Measurements from ENCODE around the gene GOLGA6D.
"Not testable (repeated sequence)": the region's sequence is repeated elsewhere in the genome, so short reads cannot be mapped to it uniquely, and the experiment has no call there.

DNA sequence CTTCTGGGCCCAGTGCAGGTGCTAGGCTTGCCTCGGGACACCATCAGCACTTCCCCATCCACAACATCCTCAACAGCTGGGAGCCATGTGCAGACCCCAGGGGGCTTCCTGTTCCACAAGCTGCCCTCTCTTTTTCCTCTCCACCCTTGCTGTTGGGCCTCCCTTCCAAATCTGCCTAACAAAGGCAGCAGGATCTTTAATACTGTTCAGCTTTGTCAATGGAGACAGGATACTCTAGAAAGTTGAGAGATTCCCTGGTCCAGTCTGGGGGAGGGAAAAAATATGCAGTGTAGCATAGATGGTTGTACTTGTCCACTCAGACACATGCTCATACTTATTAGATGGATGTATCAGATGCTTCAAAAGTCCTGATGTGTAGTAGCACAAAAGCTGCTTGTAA, 4.1 kb upstream of the GOLGA6D start:
- TF ChIP-seq, protein P1, sequence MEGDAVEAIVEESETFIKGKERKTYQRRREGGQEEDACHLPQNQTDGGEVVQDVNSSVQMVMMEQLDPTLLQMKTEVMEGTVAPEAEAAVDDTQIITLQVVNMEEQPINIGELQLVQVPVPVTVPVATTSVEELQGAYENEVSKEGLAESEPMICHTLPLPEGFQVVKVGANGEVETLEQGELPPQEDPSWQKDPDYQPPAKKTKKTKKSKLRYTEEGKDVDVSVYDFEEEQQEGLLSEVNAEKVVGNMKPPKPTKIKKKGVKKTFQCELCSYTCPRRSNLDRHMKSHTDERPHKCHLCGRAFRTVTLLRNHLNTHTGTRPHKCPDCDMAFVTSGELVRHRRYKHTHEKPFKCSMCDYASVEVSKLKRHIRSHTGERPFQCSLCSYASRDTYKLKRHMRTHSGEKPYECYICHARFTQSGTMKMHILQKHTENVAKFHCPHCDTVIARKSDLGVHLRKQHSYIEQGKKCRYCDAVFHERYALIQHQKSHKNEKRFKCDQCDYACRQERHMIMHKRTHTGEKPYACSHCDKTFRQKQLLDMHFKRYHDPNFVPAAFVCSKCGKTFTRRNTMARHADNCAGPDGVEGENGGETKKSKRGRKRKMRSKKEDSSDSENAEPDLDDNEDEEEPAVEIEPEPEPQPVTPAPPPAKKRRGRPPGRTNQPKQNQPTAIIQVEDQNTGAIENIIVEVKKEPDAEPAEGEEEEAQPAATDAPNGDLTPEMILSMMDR (conservative IDR thresholded peaks at IDR 0.05 in 1 of 2, IDR thresholded peaks at IDR 0.05 in 1 of 2; ENCODE audit: extremely low read depth in 1 of 2, insufficient read depth in 1 of 2, low read depth in 1 of 2, low read length in 2 of 2), result not testable (repeated sequence)
- not testable (repeated sequence) for TF ChIP-seq EZH2 (IDR thresholded peaks at IDR 0.05; ENCODE audit: borderline replicate concordance, low read length)
